Cardiac fibroblast (primary cell): Measurements from ENCODE around the gene DGKB.
A peak's percentile ranks its signal among the peaks of the same experiment; 100 is the strongest.

Experiments used
- DNase-seq, 2 donors: peaks; one replicate each; pipeline versions ENCODE4 v3.0.0 to v3.0.0-alpha.2; 2010; ENCODE audit warnings: low read depth in 2 of 2
- H3K4me3 ChIP-seq, 2 donors: replicated peaks in 1 of 2; 1 replicate in 1 of 2; 2 replicates in 1 of 2; pipeline ENCODE4 v1.5.1; 2011; ENCODE audit warnings: low read depth in 2 of 2, low read length in 2 of 2, mild to moderate bottlenecking in 2 of 2, moderate library complexity in 1 of 2
- TF ChIP-seq, protein P1 (sequence below): IDR thresholded peaks from one replicate; pipeline ENCODE4 v1.5.1; 2011; ENCODE audit warnings: low read depth, mild to moderate bottlenecking, low read length, inconsistent platforms

The DGKB gene

DNA sequence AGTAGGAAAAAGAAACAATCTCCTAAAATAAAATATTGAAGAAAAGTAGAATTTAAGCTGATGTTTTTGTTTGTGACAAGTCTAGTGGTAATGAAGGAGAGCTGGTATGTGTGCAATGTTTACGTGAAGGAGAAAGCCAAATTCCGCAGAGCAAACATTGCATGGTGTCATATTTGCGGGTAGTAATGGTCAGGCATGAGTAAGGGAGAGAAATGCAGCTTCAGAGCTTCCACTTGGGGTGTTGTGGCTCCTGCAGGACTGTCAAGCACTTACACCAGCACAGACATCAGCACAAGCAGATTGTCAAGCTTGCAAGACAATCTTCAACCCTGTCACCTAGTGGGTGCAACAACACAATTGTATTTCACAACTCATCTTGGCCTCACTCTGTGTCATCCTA, 776.6 kb downstream of the DGKB start:
- H3K4me3 ChIP-seq, result no peak overlapping the region
- DNase-seq, result peak in 1 of 2 donors; percentile 15
- TF ChIP-seq, protein P1, sequence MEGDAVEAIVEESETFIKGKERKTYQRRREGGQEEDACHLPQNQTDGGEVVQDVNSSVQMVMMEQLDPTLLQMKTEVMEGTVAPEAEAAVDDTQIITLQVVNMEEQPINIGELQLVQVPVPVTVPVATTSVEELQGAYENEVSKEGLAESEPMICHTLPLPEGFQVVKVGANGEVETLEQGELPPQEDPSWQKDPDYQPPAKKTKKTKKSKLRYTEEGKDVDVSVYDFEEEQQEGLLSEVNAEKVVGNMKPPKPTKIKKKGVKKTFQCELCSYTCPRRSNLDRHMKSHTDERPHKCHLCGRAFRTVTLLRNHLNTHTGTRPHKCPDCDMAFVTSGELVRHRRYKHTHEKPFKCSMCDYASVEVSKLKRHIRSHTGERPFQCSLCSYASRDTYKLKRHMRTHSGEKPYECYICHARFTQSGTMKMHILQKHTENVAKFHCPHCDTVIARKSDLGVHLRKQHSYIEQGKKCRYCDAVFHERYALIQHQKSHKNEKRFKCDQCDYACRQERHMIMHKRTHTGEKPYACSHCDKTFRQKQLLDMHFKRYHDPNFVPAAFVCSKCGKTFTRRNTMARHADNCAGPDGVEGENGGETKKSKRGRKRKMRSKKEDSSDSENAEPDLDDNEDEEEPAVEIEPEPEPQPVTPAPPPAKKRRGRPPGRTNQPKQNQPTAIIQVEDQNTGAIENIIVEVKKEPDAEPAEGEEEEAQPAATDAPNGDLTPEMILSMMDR, result no peak

DNA sequence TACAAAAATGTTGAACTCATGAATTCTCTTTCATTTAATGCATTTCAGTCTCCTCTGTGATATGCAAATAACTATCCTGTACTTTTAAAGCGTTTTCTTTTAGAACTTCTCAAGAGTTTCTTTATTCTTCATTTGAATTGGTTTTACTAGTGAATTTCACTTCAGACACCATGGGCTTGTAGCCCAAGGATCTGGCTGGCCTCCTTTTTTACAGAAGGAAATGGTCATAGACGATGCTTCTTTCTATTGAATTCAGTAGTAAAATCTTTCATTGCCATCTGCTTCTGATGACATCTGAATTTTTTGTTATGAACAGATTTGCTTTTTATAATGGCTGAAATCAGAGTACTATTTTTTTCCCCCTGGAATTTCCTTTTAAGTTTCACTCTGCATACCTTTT, 777.8 kb downstream of the DGKB start:
- TF ChIP-seq, protein P1, result no peak
- H3K4me3 ChIP-seq, result no peak overlapping the region

DNA sequence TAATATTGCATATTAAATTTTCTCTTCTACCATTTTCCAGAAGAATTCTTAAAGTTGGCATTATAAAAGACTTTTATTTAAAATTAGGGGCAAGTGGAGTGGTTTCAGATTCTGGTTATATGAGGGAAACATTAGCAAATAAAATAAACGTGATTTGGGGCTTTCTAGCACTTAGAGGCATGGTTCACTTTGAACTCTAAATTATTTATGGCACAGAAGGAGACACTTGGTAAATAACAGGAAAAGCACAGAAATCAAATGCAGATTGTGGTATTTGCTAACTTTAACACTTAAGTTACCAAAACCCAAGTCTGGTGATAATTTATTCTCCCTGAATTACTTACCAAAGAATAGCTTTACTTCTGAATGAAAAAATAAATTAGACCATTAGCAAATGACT, 778.6 kb downstream of the DGKB start:
- TF ChIP-seq, protein P1, result no peak
- DNase-seq, result no peak
- no peak overlapping the region for H3K4me3 ChIP-seq

More for the DNA sequence above, 777.8 kb downstream of the DGKB start:
- no peak for DNase-seq

DNA sequence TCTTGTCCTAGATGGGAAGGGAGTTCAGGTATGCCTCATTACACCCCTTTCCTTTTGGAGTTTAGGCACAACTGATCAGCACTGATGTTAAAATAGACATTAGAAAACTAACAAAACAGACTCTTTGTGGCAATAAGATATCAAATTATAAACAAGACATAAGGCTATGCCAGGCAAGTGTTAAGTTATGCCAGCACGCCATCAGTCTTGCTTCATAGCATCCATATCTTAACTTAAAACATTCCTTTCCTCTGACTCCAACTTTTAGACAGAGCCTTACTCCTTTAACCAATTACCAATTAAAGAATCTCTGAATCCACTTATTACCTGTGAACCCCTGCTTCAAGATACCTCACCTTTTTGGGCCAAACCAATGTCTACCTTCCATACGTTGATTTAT, 786.9 kb downstream of the DGKB start:
- DNase-seq, result peak; percentile 22 to 44
- no peak overlapping the region for H3K4me3 ChIP-seq
- TF ChIP-seq, protein P1, result no peak

DNA sequence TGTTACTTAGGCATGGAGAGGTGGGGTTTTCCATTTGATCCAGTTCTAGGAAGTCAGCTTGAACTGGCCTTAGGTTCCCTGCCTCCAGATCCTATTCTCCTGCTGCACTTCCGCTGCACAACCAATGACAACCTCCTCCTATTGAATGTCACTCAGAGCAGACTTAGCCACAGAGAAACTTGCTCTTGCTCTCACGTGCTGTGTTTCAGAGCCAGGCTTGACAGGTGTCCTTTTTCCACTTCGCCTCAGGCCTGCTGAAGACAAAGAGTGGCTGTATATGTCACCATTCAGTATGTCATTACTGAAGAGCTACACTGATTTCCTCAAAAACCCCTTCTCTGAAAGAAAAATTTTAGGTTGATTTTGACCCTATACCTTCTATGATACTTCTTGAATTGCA, 797.7 kb downstream of the DGKB start:
- no peak overlapping the region for H3K4me3 ChIP-seq
- no peak for DNase-seq
- TF ChIP-seq, protein P1, result no peak

DNA sequence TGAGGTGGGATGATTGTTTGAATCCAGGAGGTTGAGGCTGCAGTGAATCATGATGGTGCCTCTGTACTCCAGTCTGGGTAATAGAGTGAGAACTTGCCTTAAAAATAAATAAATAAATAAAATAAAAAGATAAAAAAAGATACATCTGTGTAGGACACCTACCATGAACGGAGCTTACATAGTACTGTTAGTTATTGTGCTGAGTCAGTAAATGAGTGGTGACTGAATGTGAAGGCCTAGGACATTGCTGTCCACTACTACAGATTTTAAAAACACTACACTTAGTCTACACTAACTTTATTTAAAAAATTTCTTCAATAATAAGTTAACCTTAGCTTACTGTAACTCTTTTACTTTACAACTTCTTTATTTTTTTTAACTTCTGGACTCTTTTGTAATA, 806.4 kb downstream of the DGKB start:
- TF ChIP-seq, protein P1, result no peak
- no peak overlapping the region for H3K4me3 ChIP-seq
- no peak for DNase-seq

DNA sequence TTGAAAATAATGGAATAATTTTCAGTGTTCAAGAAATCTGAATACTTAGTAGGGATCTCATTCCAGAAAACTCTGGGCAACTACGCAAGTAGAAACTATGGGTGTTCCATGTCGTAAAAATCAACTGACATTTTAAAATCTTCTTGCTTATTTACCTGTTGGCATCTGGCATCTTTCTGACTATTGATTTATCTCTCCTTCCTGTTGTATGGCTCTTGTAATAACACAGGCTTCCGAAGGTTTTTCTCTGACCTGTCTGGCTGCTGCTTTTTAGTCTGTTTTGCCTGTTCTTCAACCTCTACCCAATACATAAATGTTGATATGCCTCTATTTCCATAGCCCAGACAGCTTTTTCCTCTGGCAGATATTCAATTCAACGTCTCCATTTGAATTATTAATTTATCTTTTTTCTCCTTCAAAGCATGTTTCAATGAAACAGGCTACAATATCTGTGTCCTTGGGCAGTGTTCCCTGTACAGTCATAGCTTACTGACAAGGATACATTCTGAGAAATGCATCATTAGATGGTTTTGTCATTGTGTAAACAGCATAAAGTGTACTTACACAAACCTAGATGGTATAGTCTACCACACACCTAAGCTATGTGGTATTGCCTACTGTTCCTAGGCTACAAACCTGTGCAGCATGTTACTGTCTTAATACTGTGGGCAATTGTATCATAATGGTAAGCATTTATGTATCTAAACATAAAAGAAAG, 807.2 kb downstream of the DGKB start:
- DNase-seq, result peak in 1 of 2 donors; percentile 31
- TF ChIP-seq, protein P1, result no peak
- H3K4me3 ChIP-seq, result no peak overlapping the region
